ENCODE measurements around the gene PACSIN3.
A peak's percentile ranks its signal among the peaks of the same experiment; 100 is the strongest.
"Not testable (repeated sequence)": the region's sequence is repeated elsewhere in the genome, so short reads cannot be mapped to it uniquely, and the experiment has no call there.

Gene PACSIN3

DNA sequence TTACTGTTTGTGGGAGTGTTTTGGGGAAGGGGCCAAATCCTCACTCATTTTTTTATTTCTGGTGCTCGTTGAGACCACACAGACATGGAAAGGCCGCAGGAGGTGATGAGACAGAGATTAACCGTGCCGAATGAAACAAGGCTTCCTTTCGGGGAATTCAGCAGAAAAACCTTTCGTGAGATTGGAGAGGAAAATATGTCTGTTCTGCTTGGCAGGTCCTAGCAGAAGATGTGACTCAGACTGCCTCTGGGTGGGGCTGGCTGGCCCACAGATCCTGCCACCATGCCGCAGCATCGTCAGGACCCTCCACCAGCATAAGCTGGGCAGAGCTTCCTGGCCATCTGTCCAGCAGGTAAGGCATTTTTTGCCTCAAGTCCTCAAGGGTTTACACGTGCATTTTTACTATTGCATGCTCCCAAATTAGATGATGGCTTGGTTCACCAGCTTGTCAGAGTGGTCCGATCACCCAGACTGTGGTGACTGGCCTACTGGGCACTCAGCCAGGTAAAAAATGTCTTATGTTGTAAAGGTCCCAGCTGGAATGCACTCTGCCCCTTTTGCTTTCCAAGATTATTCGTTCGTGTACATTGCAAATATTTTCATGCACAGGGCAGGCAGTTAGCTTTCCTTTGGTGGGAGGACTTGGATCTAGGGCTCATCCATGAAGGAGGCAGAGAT, 30.0 kb upstream of the PACSIN3 start:
- POLR2A ChIA-PET, result interaction anchor here (0.7 to 3.6 kb wide), 10 partner anchors 13 to 139 kb away, joined by 3 to 60 read pairs (median 8); partner anchors contain the start of genes ACP2, MADD, NR1H3 and PACSIN3
- CTCF ChIA-PET, result interaction anchor here (1.4 kb wide), 1 partner anchor 139 kb away, joined by 4 read pairs; no protein-coding TSS in a partner anchor
- TF ChIP-seq ELF4 (IDR thresholded peaks at IDR 0.05) (no peak), SP1 (IDR thresholded peaks at IDR 0.05) (no peak), FOXK2 (IDR thresholded peaks at IDR 0.05) (no peak), L3MBTL2 (conservative IDR thresholded peaks at IDR 0.05) (no peak), FOXM1 (IDR thresholded peaks at IDR 0.05; ENCODE audit: borderline replicate concordance) (no peak), HDGF (IDR thresholded peaks at IDR 0.05; ENCODE audit: borderline replicate concordance) (no peak), ZNF384 (IDR thresholded peaks at IDR 0.05) (no peak), TARDBP (IDR thresholded peaks at IDR 0.05) (no peak)
- TF ChIP-seq, protein P1, sequence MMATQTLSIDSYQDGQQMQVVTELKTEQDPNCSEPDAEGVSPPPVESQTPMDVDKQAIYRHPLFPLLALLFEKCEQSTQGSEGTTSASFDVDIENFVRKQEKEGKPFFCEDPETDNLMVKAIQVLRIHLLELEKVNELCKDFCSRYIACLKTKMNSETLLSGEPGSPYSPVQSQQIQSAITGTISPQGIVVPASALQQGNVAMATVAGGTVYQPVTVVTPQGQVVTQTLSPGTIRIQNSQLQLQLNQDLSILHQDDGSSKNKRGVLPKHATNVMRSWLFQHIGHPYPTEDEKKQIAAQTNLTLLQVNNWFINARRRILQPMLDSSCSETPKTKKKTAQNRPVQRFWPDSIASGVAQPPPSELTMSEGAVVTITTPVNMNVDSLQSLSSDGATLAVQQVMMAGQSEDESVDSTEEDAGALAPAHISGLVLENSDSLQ (IDR thresholded peaks at IDR 0.05), result no peak
- no peak for DNase-seq (ENCODE audit: extremely low spot score)

DNA sequence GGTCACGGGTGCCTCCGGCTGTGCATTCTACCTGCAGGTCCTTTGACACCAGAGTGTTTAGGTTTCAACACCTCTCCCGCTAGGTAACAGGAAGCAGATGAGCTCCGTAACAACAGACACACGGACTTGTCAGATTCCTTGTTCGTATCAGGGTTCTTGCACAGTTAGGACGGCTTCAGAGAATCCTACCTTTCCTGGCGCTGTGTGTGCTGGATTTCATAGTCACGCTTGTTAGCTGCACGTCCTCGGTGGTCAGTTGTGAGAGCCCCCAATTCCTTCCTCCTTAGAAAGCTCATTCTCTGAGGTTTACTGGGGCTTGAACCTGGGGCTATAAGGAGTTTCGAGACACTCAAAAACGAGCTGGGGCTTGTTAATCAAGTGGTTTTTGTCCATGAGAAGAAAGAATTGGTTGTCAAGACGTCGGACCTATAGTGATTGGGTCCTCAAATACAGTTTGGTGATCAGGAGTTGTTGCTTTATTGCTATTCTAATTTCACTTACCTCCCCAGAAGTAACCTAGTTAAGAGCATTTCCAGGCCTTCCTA, 29.2 kb upstream of the PACSIN3 start:
- TF ChIP-seq L3MBTL2 (conservative IDR thresholded peaks at IDR 0.05) (0 out of 2 replicates have a peak, but pooled peaks have one; percentile 2), SP1 (IDR thresholded peaks at IDR 0.05) (no peak), LEF1 (IDR thresholded peaks at IDR 0.05; ENCODE audit: borderline replicate concordance) (no peak), FOXK2 (IDR thresholded peaks at IDR 0.05) (no peak), HDGF (IDR thresholded peaks at IDR 0.05; ENCODE audit: borderline replicate concordance) (no peak), NFRKB (IDR thresholded peaks at IDR 0.05) (no peak), ZNF384 (IDR thresholded peaks at IDR 0.05) (no peak)
- POLR2A ChIA-PET, result interaction anchor here (0.8 to 3.6 kb wide), 18 partner anchors 8 to 299 kb away, joined by 3 to 60 read pairs (median 7); partner anchors contain the start of genes ACP2, MADD, NR1H3 and PACSIN3
- no peak for DNase-seq (ENCODE audit: extremely low spot score)
- CTCF ChIA-PET, result interaction anchor here (0.6 to 1.4 kb wide), 4 partner anchors 12 to 369 kb away, joined by 3 to 5 read pairs (median 4); no protein-coding TSS in a partner anchor

DNA sequence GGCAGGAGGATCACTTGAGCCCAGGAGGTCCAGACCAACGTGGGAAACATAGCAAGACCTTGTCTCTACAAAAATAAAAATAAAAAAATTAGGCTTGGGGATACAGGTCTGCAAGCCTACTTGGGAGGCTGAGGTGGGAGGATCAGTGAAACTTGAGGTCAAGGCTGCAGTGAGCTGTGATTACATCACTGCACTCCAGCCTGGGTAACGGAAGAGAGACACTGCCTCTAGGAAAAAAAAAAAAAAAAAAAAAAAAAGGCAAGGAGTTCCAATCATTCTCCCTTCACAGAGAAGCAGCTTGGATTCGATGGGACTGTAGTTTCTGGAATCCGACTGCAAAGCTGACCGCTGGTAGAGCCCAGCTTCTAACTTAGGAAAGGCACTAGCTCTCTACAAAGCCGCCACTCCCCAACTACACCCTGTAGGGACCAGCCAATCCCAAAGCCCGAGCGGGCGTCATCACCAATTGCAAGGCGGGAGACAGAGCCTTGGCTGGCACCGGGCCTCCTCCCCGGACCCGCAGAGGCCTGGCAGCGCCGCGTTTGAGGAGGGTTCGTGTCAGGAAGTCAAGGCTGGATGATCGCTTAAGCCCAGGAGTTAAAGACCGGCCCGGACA, 27.8 kb upstream of the PACSIN3 start:
- CTCF ChIA-PET, result interaction anchor here (0.6 kb wide), 1 partner anchor 141 kb away, joined by 4 read pairs; no protein-coding TSS in a partner anchor
- TF ChIP-seq FOXK2 (IDR thresholded peaks at IDR 0.05) (no peak), HDGF (IDR thresholded peaks at IDR 0.05; ENCODE audit: borderline replicate concordance) (no peak), ZNF384 (IDR thresholded peaks at IDR 0.05) (peak; percentile 91), TARDBP (IDR thresholded peaks at IDR 0.05) (no peak), CTBP1 (IDR thresholded peaks at IDR 0.05; ENCODE audit: borderline replicate concordance) (no peak), L3MBTL2 (conservative IDR thresholded peaks at IDR 0.05) (peak; percentile 17), BHLHE40 (IDR thresholded peaks at IDR 0.05; ENCODE audit: borderline replicate concordance) (no peak), SP1 (IDR thresholded peaks at IDR 0.05) (no peak), ARNT (IDR thresholded peaks at IDR 0.05) (no peak), FOXM1 (IDR thresholded peaks at IDR 0.05; ENCODE audit: borderline replicate concordance) (no peak)
- TF ChIP-seq, protein P1 (IDR thresholded peaks at IDR 0.05), result peak; percentile 36; the same call in 1 of the 2 replicates
- peak; percentile 80 for DNase-seq (ENCODE audit: extremely low spot score)
- POLR2A ChIA-PET, result interaction anchor here (0.6 to 3.6 kb wide), 20 partner anchors 11 to 297 kb away, joined by 3 to 60 read pairs (median 6); partner anchors contain the start of genes ACP2, MADD, NR1H3 and PACSIN3

DNA sequence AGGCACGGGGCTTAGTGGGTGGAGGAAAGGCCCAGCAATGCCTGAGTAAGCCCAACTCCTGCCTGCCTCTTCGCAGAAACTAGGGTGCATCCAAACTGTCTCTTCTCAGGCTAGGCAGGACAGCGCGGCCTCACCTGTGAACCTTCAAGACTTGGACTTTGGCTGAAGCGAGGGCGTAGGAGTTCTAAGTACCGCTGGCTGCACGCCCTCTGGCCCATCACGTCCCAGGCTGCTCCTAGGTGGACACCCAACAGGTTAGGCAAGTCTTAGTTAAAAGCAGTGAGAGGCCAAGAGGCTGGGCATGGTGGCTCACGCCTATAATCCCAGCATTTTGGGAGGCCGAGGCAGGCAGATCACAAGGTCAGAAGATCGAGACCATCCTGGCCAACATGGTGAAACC, 26.7 kb upstream of the PACSIN3 start:
- TF ChIP-seq L3MBTL2 (conservative IDR thresholded peaks at IDR 0.05), result no peak
- no peak for TF ChIP-seq SP1 (IDR thresholded peaks at IDR 0.05)
- no peak for TF ChIP-seq HDGF (IDR thresholded peaks at IDR 0.05; ENCODE audit: borderline replicate concordance)
- no peak for TF ChIP-seq FOXA1 (IDR thresholded peaks at IDR 0.05)
- no peak for TF ChIP-seq NFRKB (IDR thresholded peaks at IDR 0.05)
- TF ChIP-seq ZNF384 (IDR thresholded peaks at IDR 0.05), result no peak
- no peak for TF ChIP-seq SUZ12 (IDR thresholded peaks at IDR 0.05)
- TF ChIP-seq FOXM1 (IDR thresholded peaks at IDR 0.05; ENCODE audit: borderline replicate concordance), result no peak
- no peak for DNase-seq (ENCODE audit: extremely low spot score)
- ChIA-PET POLR2A (interaction anchor here (1.4 kb wide), 1 partner anchor 46 kb away, joined by 10 read pairs; the partner anchor contains the start of gene NR1H3), CTCF (no interaction called here)

DNA sequence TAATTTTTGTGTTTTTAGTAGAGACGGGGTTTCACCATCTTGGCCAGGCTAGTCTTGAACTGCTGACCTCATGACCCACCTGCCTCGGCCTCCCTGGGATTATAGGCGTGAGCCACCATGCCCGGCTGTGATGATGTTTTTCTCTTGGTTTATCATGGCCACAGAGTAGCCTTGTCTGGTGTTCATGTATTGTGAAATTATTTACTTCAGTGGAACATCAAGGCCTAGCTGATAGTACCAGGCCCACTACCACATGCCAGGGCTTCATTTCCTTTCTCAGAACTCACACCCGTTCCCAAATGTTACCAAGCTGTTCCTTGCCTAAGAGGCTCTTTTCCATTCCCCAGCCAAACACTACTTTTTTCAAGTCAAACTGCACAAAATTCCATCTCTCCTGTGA, 22.4 kb upstream of the PACSIN3 start:
- DNase-seq (ENCODE audit: extremely low spot score), result no peak
- ChIA-PET POLR2A (no interaction called here), CTCF (no interaction called here)
- TF ChIP-seq FOXK2 (IDR thresholded peaks at IDR 0.05) (no peak), L3MBTL2 (conservative IDR thresholded peaks at IDR 0.05) (no peak), ARNT (IDR thresholded peaks at IDR 0.05) (no peak), LEF1 (IDR thresholded peaks at IDR 0.05; ENCODE audit: borderline replicate concordance) (no peak), SUZ12 (IDR thresholded peaks at IDR 0.05) (no peak), NFRKB (IDR thresholded peaks at IDR 0.05) (no peak), CTBP1 (IDR thresholded peaks at IDR 0.05; ENCODE audit: borderline replicate concordance) (no peak), ELF4 (IDR thresholded peaks at IDR 0.05) (no peak), BHLHE40 (IDR thresholded peaks at IDR 0.05; ENCODE audit: borderline replicate concordance) (no peak), FOXM1 (IDR thresholded peaks at IDR 0.05; ENCODE audit: borderline replicate concordance) (no peak), TARDBP (IDR thresholded peaks at IDR 0.05) (no peak), FOXA1 (IDR thresholded peaks at IDR 0.05) (no peak), HDGF (IDR thresholded peaks at IDR 0.05; ENCODE audit: borderline replicate concordance) (no peak), ZNF384 (IDR thresholded peaks at IDR 0.05) (no peak), SP1 (IDR thresholded peaks at IDR 0.05) (no peak)
- TF ChIP-seq, protein P1 (IDR thresholded peaks at IDR 0.05), result no peak

DNA sequence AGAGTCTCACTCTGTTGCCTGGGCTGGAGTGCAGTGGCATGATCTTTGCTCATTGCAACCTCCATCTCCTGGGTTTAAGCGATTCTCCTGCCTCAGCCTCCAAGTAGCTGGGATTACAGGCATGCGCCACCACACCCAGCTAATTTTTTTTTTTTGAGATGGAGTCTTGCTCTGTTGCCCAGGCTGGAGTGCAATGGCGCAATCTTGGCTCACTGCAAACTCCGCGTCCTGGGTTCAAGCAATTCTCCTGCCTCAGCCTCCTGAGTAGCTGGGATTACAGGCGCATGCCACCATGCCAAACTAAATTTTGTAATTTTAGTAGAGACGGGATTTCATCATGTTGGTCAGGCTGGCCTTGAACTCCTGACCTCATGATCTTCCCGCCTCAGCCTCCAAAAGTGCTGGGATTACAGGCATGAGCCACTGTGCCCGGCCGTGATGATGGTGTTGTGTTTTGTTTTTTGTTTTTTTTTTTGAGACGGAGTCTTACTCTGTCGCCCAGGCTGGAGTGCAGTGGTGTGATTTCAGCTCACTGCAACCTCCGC, 21.8 kb upstream of the PACSIN3 start:
- DNase-seq (ENCODE audit: extremely low spot score); CTCF ChIA-PET; POLR2A ChIA-PET: not testable (repeated sequence)
